ENCODE measurements around the gene NADK. TPM values are rescaled to one million over a fixed set of nuclear protein-coding genes. Genes with fewer than 3 reads are reported as not detected.

The NADK gene
- total RNA-seq, 1 experiment from 2014 or later = 101 TPM

DNA sequence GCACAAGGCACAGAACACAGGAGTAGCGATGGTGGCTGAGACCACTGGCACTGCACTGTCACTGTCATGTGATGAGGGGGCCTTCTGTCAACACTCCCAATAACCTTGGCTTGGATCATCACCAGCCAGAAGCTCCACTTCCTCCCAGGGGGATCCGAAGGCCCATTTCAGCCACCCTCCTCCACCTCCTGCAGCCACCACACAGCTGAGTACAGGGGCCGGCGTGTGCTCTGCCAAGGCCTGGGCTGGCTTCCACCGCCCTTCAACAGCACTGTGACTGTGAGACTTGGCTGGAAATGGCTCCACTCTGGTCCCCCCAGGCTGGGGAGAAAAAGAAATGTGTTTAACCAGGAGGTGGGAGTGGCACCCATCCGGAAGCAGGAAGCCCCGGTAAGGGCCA is 9.9 kb upstream of the NADK start:
- no TSS peak for BruUV-seq (replicated peaks)
- no peaks in the 10 kb centered on the region for H3K27me3 ChIP-seq (ENCODE audit: control insufficient read depth, insufficient read depth, low read length)
- ChIA-PET CTCF (no interaction called here), POLR2A (interaction anchor here (0.7 kb wide), 1 partner anchor 253 kb away, joined by 3 read pairs; no protein-coding TSS in a partner anchor)
- DNase-seq (ENCODE audit: low read depth, low spot score) (no peak), ATAC-seq (no peak)
- no peak overlapping the region for H3K4me3 ChIP-seq (ENCODE audit: low read depth in 2 of 2, low read length in 2 of 2)
- in situ Hi-C loops (cut with HindIII; ENCODE audit: low pct_unique_long_range_greater_than_20kb, low sequenced_read_pairs) (no loop called here), intact Hi-C loops (cut with micrococcal nuclease; ENCODE audit: unreplicated experiment) (no loop called here)
- no peaks in the 10 kb centered on the region for H3K9me3 ChIP-seq (ENCODE audit: control insufficient read depth, insufficient read depth, low read depth, low read length)
- no peak overlapping the region for H3K27ac ChIP-seq (ENCODE audit: low read length)
- peaks cover 32% of the 10 kb centered on the region for H3K36me3 ChIP-seq (ENCODE audit: control insufficient read depth, insufficient read depth, low read length)
- peaks cover 6% of the 10 kb centered on the region for H3K4me1 ChIP-seq (ENCODE audit: control insufficient read depth, insufficient read depth, low read length)
- TF ChIP-seq POLR2AphosphoS5 (IDR thresholded peaks at IDR 0.05; ENCODE audit: low read depth, low read length) (no peak), SIN3A (IDR thresholded peaks at IDR 0.05; ENCODE audit: borderline replicate concordance, insufficient read depth, low read depth, low read length) (no peak), TCF7L2 (IDR thresholded peaks at IDR 0.05; ENCODE audit: low read depth, low read length) (no peak)
- TF ChIP-seq, protein P1, sequence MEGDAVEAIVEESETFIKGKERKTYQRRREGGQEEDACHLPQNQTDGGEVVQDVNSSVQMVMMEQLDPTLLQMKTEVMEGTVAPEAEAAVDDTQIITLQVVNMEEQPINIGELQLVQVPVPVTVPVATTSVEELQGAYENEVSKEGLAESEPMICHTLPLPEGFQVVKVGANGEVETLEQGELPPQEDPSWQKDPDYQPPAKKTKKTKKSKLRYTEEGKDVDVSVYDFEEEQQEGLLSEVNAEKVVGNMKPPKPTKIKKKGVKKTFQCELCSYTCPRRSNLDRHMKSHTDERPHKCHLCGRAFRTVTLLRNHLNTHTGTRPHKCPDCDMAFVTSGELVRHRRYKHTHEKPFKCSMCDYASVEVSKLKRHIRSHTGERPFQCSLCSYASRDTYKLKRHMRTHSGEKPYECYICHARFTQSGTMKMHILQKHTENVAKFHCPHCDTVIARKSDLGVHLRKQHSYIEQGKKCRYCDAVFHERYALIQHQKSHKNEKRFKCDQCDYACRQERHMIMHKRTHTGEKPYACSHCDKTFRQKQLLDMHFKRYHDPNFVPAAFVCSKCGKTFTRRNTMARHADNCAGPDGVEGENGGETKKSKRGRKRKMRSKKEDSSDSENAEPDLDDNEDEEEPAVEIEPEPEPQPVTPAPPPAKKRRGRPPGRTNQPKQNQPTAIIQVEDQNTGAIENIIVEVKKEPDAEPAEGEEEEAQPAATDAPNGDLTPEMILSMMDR (IDR thresholded peaks at IDR 0.05) = no peak
- TF ChIP-seq, protein P2, sequence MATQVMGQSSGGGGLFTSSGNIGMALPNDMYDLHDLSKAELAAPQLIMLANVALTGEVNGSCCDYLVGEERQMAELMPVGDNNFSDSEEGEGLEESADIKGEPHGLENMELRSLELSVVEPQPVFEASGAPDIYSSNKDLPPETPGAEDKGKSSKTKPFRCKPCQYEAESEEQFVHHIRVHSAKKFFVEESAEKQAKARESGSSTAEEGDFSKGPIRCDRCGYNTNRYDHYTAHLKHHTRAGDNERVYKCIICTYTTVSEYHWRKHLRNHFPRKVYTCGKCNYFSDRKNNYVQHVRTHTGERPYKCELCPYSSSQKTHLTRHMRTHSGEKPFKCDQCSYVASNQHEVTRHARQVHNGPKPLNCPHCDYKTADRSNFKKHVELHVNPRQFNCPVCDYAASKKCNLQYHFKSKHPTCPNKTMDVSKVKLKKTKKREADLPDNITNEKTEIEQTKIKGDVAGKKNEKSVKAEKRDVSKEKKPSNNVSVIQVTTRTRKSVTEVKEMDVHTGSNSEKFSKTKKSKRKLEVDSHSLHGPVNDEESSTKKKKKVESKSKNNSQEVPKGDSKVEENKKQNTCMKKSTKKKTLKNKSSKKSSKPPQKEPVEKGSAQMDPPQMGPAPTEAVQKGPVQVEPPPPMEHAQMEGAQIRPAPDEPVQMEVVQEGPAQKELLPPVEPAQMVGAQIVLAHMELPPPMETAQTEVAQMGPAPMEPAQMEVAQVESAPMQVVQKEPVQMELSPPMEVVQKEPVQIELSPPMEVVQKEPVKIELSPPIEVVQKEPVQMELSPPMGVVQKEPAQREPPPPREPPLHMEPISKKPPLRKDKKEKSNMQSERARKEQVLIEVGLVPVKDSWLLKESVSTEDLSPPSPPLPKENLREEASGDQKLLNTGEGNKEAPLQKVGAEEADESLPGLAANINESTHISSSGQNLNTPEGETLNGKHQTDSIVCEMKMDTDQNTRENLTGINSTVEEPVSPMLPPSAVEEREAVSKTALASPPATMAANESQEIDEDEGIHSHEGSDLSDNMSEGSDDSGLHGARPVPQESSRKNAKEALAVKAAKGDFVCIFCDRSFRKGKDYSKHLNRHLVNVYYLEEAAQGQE (IDR thresholded peaks at IDR 0.05; ENCODE audit: insufficient read depth in 1 of 2, low read depth in 2 of 2, low read length in 1 of 2) = no peak

DNA sequence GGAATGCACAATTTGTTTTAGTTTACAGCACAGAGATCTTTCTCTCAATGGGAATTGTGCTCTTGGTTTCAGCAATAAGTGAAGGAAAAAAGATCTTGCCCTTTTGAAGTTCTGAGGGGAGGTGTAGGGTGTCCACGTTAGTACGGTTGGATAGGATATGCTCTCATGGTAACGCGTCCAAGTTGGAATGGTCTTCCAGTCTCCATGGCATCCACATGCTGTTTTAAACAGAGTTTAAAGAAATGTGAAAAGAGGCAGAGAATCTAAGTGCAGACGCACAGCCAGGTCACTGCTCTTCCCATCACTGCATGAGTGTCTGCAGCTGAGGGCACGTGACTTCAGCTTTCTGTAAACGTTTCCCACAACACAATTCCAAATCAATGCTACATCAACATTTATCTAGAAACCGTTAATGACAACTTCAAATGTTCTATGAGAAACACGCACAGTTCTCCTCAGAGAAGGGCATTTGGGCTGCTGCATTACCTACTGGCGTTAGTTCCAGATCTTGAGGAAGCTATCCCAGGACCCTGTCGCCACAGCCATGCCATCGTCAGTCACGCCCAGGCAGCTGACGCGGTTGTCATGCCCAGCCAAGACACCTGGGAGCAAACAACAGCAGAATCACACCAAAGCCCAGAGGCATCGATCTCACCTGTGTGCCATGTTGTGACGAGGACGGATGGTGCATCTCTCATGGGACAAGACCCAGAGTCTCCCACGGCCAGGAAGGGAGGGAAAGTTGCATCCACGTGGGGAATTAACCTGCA is 8.8 kb upstream of the NADK start:
- Histone ChIP-seq H3K27ac (ENCODE audit: low read length) (no peak overlapping the region), H3K4me1 (ENCODE audit: control insufficient read depth, insufficient read depth, low read length) (peaks cover 16% of the 10 kb centered on the region), H3K27me3 (ENCODE audit: control insufficient read depth, insufficient read depth, low read length) (no peaks in the 10 kb centered on the region), H3K36me3 (ENCODE audit: control insufficient read depth, insufficient read depth, low read length) (peaks cover 32% of the 10 kb centered on the region), H3K9me3 (ENCODE audit: control insufficient read depth, insufficient read depth, low read depth, low read length) (no peaks in the 10 kb centered on the region), H3K4me3 (ENCODE audit: low read depth in 2 of 2, low read length in 2 of 2) (no peak overlapping the region)
- ChIA-PET POLR2A (interaction anchor here (0.7 kb wide), 1 partner anchor 254 kb away, joined by 3 read pairs; no protein-coding TSS in a partner anchor), CTCF (no interaction called here)
- TF ChIP-seq, protein P2 (IDR thresholded peaks at IDR 0.05; ENCODE audit: insufficient read depth in 1 of 2, low read depth in 2 of 2, low read length in 1 of 2) = no peak
- no peak for TF ChIP-seq POLR2AphosphoS5 (IDR thresholded peaks at IDR 0.05; ENCODE audit: low read depth, low read length)
- TF ChIP-seq SIN3A (IDR thresholded peaks at IDR 0.05; ENCODE audit: borderline replicate concordance, insufficient read depth, low read depth, low read length) = no peak
- no peak for TF ChIP-seq TCF7L2 (IDR thresholded peaks at IDR 0.05; ENCODE audit: low read depth, low read length)
- TF ChIP-seq, protein P1 (IDR thresholded peaks at IDR 0.05) = no peak
- intact Hi-C loops (cut with micrococcal nuclease; ENCODE audit: unreplicated experiment) (no loop called here), in situ Hi-C loops (cut with HindIII; ENCODE audit: low pct_unique_long_range_greater_than_20kb, low sequenced_read_pairs) (no loop called here)
- DNase-seq (ENCODE audit: low read depth, low spot score) (no peak), ATAC-seq (no peak)
- BruUV-seq (replicated peaks) = no TSS peak

Data from Panc1 (cell line).